HG03139 (cell line): ENCODE data around the gene NFE2.
"Not testable (repeated sequence)": the region's sequence is repeated elsewhere in the genome, so short reads cannot be mapped to it uniquely, and the experiment has no call there.

Experiments used
- ATAC-seq: cut with Tn5 transposase; IDR thresholded peaks from one replicate; pipeline ENCODE4 v1.9.1; 2021; ENCODE audit not compliant: unreplicated experiment

NFE2 gene

GRCh38 chr12:54300732-54301427, at the start of gene NFE2:
TSS of gene NFE2 (minus strand) at chr12:54301015. CDS start at chr12:54295248, 5,767 bp downstream.
- no peak for ATAC-seq

DNA sequence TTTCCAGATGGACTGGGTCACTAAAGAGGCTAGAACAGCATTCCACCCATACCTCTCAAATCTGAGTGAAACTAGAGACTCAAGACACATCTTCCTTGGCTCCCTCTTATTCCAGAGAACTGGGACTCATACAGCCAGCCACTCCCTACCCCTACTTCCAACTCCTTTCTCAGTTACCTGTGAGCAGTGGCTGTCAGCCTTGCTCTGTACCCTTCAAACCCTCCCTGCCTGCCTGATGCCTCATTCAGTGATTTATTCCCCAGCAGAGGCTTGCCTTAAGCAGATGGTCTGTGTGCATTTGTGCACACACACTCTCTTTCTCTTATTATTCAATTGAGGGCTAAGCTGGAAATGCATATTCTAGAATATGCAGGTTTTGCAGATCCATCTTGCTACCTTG, 48.9 kb upstream of the NFE2 start:
- no peak for ATAC-seq

- no peak for ATAC-seq
Measured at GRCh38 chr12:54349036-54349435, 48.2 kb upstream of the NFE2 start.

DNA sequence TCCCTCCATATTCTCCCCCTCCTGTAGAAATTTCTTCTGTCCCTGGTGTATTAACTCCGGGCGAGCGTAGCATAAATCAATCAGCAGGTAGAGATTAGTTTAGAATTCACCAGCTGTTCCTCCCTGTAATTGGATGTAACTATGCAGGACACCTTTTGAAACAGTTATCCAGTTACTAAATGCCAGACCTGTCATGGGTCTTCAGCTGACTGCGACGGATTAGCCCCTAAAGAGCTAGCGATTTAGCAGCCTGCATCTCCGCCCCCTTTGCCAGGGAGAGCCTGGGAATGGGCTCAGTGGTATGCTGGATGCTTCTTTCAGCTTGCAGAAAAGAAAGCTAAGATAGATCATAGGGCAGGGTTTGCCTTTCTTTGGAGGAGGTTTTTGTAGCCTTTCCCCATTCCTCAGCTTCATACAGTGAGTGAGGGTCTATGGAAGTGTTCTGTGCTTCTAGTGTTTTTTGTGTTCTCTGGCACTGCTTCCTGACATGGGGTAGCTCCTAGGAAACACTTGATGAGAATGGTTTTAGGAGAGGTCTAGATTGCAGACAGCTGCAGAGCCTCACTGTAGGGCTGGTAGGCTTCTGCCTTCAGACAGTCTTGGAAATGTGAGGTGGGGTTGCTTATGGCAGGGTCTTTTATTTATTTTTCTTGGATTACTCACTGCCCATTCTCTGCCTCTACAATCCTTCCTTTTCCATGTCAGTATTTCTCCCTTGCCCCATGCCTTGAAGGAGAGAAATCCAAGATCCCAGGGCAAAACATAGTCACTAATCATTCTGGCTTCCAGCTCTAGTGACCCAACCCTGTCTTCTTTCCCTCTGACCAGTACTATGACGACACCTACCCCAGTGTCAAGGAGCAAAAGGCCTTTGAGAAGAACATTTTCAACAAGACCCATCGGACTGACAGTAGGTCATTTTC, 40.8 kb upstream of the NFE2 start:
- ATAC-seq, result no peak

- no peak for ATAC-seq
Measured at GRCh38 chr12:54340846-54341245, 40.0 kb upstream of the NFE2 start.

GRCh38 chr12:54338698-54339296, 38.0 kb upstream of the NFE2 start:
- ATAC-seq, result no peak

GRCh38 chr12:54337854-54338650, 37.2 kb upstream of the NFE2 start:
- ATAC-seq, result no peak

DNA sequence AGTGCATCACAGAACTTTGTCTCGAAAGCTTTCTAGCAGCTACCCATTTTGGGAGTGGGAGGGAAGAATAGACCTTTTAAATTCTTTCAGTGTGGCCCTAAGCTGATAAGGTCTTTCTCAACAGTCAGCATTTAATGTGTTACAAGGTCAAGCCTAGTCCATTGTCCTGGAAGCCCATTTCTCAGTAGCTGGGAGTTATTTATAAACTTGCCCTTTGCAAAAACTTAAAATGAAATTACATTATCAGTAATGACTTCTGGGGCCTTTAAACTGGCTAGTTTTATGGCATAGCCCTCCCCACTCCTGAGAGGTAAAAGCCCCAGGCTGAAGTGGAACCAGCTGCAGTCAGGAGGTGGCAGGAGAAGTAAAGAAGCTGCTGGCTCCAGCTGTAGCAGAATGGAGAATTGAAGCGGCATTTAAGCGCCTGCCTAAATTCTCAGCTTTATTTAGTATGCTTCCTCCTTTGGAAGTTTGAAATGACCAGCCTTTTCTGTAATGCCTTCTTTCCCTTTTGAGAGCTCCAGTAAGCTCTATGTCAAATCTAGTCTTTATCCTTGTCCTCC, 36.5 kb upstream of the NFE2 start:
- ATAC-seq, result no peak

GRCh38 chr12:54333420-54334034, 32.7 kb upstream of the NFE2 start:
- no peak for ATAC-seq

DNA sequence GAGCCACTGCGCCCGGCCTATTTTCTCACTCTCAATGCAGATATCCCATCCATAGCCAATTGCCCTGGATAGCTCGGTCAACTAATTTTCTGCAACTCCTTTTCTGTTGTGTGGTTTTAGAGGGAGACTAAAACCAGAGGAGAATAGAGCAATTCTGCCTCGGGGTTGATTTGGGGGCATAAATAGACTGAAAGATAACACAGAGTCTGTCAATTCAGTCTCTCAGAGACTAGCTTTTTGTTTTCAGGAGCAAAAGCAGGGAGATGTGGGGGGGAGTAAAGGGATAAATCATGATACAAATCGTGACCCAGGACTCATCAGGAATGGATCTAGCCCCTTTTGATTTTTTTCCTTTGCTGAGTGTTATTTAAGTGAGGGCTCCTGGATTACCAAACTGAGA, 30.6 kb upstream of the NFE2 start:
- no peak for ATAC-seq

DNA sequence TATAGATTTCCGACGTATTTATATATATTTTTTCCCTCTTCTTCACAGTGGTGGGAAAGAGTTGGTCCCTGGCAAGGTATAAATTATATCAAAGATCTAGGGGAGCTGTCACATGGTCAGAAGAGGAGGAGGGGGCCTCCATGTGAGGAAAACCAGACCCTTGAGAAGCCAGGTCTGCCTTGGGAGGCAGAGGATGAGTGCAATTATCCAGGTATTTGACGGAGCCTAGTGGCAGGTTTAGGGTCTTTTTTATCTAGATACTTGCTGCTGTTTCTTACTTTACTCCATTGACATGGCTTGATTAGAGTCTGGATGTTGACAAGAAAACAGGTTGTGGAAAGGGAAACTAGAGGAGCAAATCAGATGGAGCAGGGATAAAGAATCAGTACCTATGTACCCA, 29.6 kb upstream of the NFE2 start:
- no peak for ATAC-seq

DNA sequence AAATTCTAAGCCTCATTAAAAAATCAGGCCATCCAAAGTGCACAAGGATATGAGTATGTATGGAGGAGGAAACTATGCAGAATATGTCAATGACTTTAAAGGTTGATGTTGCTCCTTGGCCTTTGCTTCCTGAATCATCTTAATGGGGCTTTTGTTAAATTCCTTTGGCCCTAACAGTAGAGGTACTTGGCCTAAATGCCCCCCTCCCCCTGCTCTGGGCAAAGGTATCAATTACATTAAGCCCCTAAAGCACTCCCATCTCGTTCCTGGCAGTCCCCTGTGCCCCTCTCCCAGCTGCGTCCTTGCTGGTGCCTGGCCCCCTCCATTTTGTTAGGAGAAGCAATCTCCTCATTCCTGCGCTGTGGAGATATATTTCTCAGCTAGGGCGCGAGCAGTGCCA, 28.9 kb upstream of the NFE2 start:
- ATAC-seq, result no peak

DNA sequence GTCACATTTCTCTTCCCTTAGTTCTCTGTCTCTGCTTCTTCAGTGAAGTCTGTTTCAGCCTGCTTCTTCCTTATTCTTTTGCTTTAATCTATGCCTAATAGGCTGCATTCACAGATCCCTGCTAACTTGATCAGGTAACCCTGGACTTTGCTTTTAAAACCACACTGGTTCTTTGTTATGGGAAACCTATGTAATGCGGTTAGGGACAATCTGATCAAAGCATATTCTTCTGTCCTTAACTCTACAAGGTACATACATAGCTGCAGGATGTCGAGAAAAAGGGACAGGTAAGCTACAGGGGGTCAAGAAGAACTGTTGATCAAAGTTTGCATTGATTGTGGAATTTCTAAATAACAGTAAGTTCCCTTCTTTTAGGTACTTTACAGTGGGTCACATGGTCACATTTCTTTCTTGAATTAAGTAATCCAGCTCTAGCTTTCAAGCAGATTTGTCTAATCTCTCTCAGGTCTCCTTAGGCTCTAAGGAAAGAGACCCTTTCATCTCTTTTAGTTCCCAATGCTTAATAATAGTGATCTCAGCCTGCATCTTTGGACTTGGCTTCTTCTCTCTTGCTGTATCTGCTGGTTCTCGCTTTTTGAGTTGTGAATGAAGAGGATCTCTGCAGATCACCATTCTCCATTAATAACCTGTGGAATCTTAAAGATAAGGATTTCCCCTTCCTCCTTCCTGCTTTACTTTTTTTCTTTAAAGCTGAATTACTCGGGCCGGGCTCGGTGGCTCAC, 28.0 kb upstream of the NFE2 start:
- no peak for ATAC-seq

GRCh38 chr12:54325442-54326109, 24.8 kb upstream of the NFE2 start:
- ATAC-seq, result not testable (repeated sequence)

DNA sequence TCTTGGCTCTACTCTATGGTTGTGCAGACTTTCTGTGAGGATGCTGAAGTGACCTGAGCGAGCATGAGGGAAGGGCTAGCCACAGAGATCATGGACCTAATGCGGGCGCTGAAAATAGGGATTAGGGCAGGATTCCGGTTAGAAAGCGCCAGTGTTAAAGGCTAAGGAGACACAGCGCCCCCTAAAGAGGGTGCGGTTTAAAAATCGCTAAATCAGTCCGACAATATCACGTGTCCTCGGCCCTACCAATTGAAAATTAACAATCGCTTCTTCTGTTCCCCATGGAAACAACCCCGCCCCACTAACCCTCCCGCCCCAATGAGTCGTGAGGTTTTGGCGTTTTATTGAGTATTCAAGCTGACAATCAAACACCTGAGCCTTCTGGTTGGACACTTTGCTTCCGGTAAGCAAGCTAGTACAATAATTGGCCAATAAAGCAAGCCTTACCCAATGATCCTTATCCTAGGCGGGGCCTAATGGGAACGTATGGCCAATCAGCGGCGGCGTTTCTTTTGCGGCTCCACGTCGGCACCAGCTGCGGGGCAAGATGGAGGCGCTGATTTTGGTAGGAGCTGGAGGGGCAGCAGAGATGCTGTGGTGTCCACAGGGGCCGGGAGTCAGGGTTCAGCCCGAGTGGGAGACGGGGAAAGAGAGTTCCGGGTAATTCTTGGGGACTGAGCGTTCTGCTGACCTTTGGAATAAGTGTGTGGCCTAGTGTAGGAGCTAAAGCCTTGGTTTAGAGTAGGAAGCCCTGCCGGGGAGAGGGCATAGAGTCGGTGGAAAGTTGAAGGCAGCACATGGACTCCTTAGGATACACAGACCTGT, 24.0 kb upstream of the NFE2 start, which contains the start of gene COPZ1:
Gene COPZ1, plus strand, starts transcription at position 515 of the 825 bp plus-strand sequence. Its CDS starts 33 bp downstream, at position 548.
- ATAC-seq, result peak; percentile 98

GRCh38 chr12:54321363-54321762, 20.5 kb upstream of the NFE2 start:
- ATAC-seq, result no peak

DNA sequence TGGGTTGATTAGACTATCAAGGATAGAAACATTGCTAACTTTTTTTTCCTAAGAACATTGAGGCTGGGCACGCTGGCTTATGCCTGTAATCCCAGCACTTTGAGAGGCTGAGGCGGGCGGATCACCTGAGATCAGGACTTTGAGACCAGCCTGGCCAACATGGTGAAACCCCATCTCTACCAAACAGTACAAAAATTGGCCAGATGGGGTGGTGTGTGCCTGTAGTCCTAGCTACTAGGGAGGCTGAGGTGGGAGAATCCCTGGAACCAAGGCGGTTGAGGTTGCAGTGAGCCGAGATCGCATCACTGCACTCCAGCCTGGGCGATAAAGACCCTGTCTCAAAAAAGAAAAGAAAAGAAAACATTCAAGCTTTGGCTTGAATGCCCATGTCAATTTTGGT, 11.5 kb upstream of the NFE2 start:
- ATAC-seq, result not testable (repeated sequence)

DNA sequence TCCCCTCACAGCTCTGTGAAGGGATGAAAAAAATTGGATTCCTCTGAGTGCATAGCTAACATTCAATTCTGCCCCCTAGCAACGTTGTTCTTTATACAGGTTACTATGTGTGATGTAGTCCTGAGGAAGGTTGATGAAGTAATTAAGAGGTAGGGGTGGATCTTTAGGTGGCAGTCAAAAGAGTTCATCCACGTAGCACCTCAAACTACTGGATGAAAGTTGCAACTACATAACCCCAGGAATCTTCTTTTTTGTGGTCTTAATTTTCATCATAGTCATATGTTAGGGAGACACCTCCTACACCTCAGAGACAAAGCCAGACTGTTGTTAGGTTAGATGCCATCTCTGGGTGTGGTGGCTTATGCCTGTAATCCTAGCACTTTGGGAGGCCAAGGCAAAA, 10.2 kb upstream of the NFE2 start:
- ATAC-seq, result no peak
